NCI-H1105 (cell line): ENCODE data around the gene UNG.

Experiments
- DNase-seq: peaks from one replicate; lab custom pipeline; 2025; lab: John Stamatoyannopoulos, UW

UNG gene

DNA sequence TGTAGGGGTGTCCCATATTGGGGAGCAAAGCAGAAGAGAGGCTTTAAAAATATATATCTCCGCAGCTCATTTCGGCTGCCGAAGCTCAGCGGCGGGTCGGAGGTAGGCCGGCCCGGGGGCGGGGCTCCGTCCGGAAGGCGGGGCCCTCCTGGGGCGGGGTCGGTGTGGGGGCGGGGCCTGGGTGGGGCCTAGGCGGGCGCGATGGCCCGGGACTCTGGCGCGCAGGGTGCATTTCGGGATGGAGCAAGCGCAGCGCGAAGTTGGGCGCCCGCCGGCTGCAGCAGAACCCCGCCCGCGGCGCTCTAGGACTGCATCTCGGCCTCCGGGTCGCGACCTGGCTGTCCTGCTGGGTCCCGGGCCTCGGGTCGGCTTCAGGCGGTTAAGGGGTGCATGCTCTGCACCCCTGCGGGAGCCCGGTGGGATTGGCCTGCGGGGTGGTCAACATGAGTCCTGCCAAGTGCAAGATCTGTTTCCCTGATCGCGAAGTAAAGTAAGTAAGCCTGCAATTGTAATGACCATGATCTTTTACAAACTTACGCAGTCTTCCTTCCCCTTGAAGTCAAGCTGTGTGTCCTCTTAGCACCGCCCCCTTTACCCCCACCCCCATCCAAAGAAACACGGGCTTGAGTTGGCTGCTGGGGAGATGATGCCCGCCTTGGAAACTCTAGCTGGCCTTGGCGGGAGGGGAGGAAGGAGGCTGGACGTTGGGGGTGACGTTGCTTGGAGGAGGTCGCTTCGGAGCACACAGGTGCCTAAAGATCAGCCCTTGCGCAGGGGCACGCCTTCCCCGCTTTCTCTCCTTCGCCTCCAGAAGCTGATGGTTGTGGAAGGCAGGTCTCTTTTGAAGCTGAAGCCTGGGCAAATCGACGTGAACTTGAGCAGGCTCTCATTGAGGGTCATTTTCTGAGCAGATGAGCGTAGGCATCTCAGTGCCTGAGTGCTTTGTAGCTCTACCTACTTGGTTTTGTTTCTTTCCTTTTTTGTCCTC lies 57.3 kb downstream of the UNG start:
- peak; percentile 92 for DNase-seq

DNA sequence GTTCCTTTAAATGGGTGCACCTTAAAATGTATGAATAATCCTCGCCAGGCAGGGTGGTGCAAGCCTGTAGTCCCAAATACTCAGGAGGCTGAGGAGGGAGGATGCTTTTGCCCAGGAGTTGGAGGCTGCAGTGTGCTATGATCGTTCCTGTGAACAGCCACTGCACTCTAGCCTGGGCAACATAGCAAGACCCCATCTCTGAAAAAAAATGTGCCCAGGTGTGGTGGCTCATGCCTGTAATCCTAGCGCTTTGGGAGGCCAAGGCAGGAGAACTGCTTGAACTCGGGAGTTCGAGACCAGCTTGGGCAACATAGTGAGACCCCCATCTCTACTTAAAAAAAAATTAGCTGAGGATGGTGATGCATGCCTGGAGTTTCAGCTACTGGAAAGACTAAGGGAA lies 58.6 kb downstream of the UNG start:
- DNase-seq, result no peak

DNA sequence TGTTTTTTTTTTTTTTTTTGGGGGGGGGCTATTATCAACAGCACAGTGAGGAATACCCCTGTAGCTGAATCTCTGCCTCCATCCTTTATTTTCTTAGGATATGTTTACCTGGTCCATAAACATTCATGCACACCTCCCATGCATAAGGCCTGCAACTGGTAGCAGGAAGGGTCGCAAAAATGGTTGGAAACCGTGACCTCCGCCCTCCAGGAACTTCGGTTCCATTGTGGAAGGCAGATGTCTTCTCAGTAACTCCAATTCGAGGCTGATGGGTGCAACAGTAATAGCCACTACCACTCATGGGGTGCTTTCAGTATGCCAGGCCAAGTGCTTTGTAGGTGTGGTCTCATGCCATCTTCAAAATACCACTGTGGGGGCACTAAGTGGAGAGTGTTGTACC lies 59.2 kb downstream of the UNG start:
- no peak for DNase-seq

DNA sequence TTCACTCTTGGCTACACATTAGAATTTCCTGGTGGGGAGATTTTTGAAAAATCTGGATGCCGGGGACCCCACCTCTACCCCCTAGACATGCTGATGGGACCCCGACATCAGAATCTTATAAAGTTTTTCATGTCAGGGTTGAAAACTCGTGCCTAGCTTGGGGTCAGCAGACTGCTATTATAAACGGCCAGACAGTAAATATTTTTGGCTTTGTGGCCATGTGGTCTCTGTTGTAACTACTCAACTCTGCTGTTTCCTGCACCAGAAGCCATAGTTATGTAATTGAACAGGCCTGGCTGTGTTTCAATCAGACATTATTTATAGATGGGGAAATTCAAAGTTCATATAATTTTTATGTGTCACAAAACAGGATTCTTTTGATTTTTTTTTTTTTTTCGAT lies 60.6 kb downstream of the UNG start:
- no peak for DNase-seq

DNA sequence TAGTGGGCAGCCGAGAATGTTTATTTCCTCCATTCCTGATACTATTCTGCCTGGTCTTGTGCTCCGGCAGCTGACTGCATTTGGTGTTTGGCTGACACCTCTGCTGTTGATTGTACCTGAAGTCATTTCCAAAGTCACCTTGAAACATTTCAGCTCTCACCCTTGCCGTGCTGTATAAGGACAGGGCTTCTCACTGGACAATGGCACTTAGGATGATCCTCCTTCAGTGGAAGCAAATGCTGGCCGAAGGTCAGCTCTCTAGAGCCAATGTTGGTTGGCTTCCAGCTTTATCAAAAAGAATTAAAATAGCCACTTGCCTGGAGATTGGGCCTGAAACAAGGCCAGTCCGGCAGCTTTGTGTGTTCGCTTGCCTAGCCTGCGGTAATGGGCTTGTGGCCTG lies 63.0 kb downstream of the UNG start:
- DNase-seq, result no peak
